Measurements from ENCODE around the gene CYB561. TPM values are rescaled to one million over a fixed set of nuclear protein-coding genes. Genes with fewer than 3 reads are reported as not detected.

Gene CYB561
- total RNA-seq, 2 donors from 2014 or later: 19.0 to 23.7 TPM

GRCh38 chr17:63452962-63453551 lies 7.0 kb upstream of the CYB561 start:
- no peak overlapping the region for H3K4me3 ChIP-seq
- H3K9me3 ChIP-seq: no peaks in the 10 kb centered on the region
- no peak for ATAC-seq (ENCODE audit: insufficient number of reproducible peaks, low FRiP score, low read depth)
- no peak for DNase-seq (ENCODE audit: low spot score)
- no peaks in the 10 kb centered on the region for H3K36me3 ChIP-seq
- no peak for TF ChIP-seq CTCF (IDR thresholded peaks at IDR 0.05)
- no peaks in the 10 kb centered on the region for H3K27me3 ChIP-seq (replicated peaks; ENCODE audit: insufficient read depth)
- no peak overlapping the region for H3K27ac ChIP-seq
- H3K4me1 ChIP-seq (ENCODE audit: control insufficient read depth in 1 of 2, low read depth in 2 of 2): no peaks in the 10 kb centered on the region

- Histone ChIP-seq H3K27ac (no peak overlapping the region), H3K36me3 (no peaks in the 10 kb centered on the region), H3K4me3 (no peak overlapping the region), H3K27me3 (replicated peaks; ENCODE audit: insufficient read depth) (no peaks in the 10 kb centered on the region), H3K4me1 (ENCODE audit: control insufficient read depth in 1 of 2, low read depth in 2 of 2) (peaks cover 2 to 6% of the 10 kb centered on the region in 2 donors), H3K9me3 (no peaks in the 10 kb centered on the region)
- no peak for TF ChIP-seq CTCF (IDR thresholded peaks at IDR 0.05)
- ATAC-seq (ENCODE audit: insufficient number of reproducible peaks, low FRiP score, low read depth) (no peak), DNase-seq (ENCODE audit: low spot score) (no peak)
These were observed 6.2 kb upstream of the CYB561 start for GRCh38 chr17:63452046-63452961.

GRCh38 chr17:63451150-63451549 lies 5.0 kb upstream of the CYB561 start:
- TF ChIP-seq CTCF (IDR thresholded peaks at IDR 0.05): no peak
- Histone ChIP-seq H3K27ac (no peak overlapping the region), H3K4me1 (ENCODE audit: control insufficient read depth in 1 of 2, low read depth in 2 of 2) (peaks cover 3 to 16% of the 10 kb centered on the region in 2 donors), H3K27me3 (replicated peaks; ENCODE audit: insufficient read depth) (no peaks in the 10 kb centered on the region), H3K4me3 (no peak overlapping the region), H3K9me3 (no peaks in the 10 kb centered on the region), H3K36me3 (no peaks in the 10 kb centered on the region)
- DNase-seq (ENCODE audit: low spot score): no peak
- no peak for ATAC-seq (ENCODE audit: insufficient number of reproducible peaks, low FRiP score, low read depth)

GRCh38 chr17:63450551-63450950 lies 4.4 kb upstream of the CYB561 start:
- Histone ChIP-seq H3K27me3 (replicated peaks; ENCODE audit: insufficient read depth) (no peaks in the 10 kb centered on the region), H3K27ac (no peak overlapping the region), H3K4me1 (ENCODE audit: control insufficient read depth in 1 of 2, low read depth in 2 of 2) (peaks cover 5 to 16% of the 10 kb centered on the region in 2 donors), H3K4me3 (no peak overlapping the region), H3K9me3 (no peaks in the 10 kb centered on the region), H3K36me3 (no peaks in the 10 kb centered on the region)
- DNase-seq (ENCODE audit: low spot score) (no peak), ATAC-seq (ENCODE audit: insufficient number of reproducible peaks, low FRiP score, low read depth) (no peak)
- TF ChIP-seq CTCF (IDR thresholded peaks at IDR 0.05): no peak

- Histone ChIP-seq H3K27ac (no peak overlapping the region), H3K4me1 (ENCODE audit: control insufficient read depth in 1 of 2, low read depth in 2 of 2) (peaks cover 10 to 16% of the 10 kb centered on the region in 2 donors), H3K9me3 (no peaks in the 10 kb centered on the region), H3K4me3 (no peak overlapping the region), H3K36me3 (no peaks in the 10 kb centered on the region), H3K27me3 (replicated peaks; ENCODE audit: insufficient read depth) (no peaks in the 10 kb centered on the region)
- ATAC-seq (ENCODE audit: insufficient number of reproducible peaks, low FRiP score, low read depth) (no peak), DNase-seq (ENCODE audit: low spot score) (no peak)
- no peak for TF ChIP-seq CTCF (IDR thresholded peaks at IDR 0.05)
These were observed 2.5 kb upstream of the CYB561 start for GRCh38 chr17:63448655-63449054.

All from thoracic aorta (tissue), 2 donors.